H1 (cell line): Measurements from ENCODE around the gene MEGF11. TPM values are rescaled to one million over a fixed set of nuclear protein-coding genes. Genes with fewer than 3 reads are reported as not detected.

ENCODE experiments used
- CTCF ChIA-PET: fragments of 300-600 bp; sonication (Branson Sonifier 250); formaldehyde crosslinking; loops from one replicate; lab custom pipeline; 2021; ENCODE audit not compliant: partially characterized antibody; lab: Charles Lee
- POLR2A ChIA-PET: fragments of 300-600 bp; sonication (Branson Sonifier 250); formaldehyde crosslinking; loops from one replicate; lab custom pipeline; 2021; ENCODE audit warnings: inconsistent platforms; ENCODE audit not compliant: partially characterized antibody; lab: Charles Lee
- DNase-seq, 2 experiments: peaks; one replicate each; pipeline versions ENCODE4 v3.0.0 to v3.0.0-alpha.2; 2010 to 2022; ENCODE audit warnings: low spot score in 2 of 2, low read depth in 1 of 2, mixed read lengths in 1 of 2
- FAIRE-seq: peaks from 2 replicates; lab custom pipeline; 2011; peaks lifted over from hg19 to GRCh38; lab: Jason Lieb, UNC
- H2AFZ ChIP-seq: 2 replicates; pipeline ENCODE4 v1.8.1; 2012; ENCODE audit warnings: low read length, inconsistent platforms
- H2AK5ac ChIP-seq: 2 replicates; pipeline ENCODE4 v1.6.1; 2013; ENCODE audit warnings: low read depth, low read length
- H2BK120ac ChIP-seq: replicated peaks from 2 replicates; pipeline ENCODE3; 2013; ENCODE audit warnings: low read depth, low read length, inconsistent platforms
- H2BK12ac ChIP-seq: 2 replicates; pipeline ENCODE4 v1.6.1; 2013; ENCODE audit warnings: low read depth, low read length
- H2BK15ac ChIP-seq: 2 replicates; pipeline ENCODE4 v1.6.1; 2013; ENCODE audit warnings: low read length
- H2BK20ac ChIP-seq: 2 replicates; pipeline ENCODE4 v1.6.1; 2013; ENCODE audit warnings: low read length
- H2BK5ac ChIP-seq: 2 replicates; pipeline ENCODE4 v1.6.1; 2013; ENCODE audit warnings: low read depth, low read length
- H3K14ac ChIP-seq: 2 replicates; pipeline ENCODE4 v1.6.1; 2013; ENCODE audit warnings: inconsistent platforms; ENCODE audit not compliant: insufficient read length
- H3K18ac ChIP-seq: 2 replicates; pipeline ENCODE4 v1.6.1; 2013; ENCODE audit warnings: low read length; ENCODE audit errors: extremely low read depth
- H3K23ac ChIP-seq: 2 replicates; pipeline ENCODE4 v1.6.1; 2013; ENCODE audit warnings: inconsistent platforms; ENCODE audit not compliant: insufficient read length
- H3K23me2 ChIP-seq: 2 replicates; pipeline ENCODE4 v1.6.1; 2013; ENCODE audit warnings: low read depth, low read length
- H3K27ac ChIP-seq: 2 replicates; pipeline ENCODE4 v1.6.1; 2011; ENCODE audit warnings: low read depth, low read length, inconsistent platforms
- H3K27me3 ChIP-seq, 4 experiments: replicated peaks in 1 of 4; 1 replicate in 1 of 4; 2 replicates in 3 of 4; pipeline versions ENCODE4 v1.6.1 to v1.8.1; 2011 to 2013; ENCODE audit warnings: low read length in 3 of 4, mild to moderate bottlenecking in 3 of 4, inconsistent platforms in 2 of 4, mixed read lengths in 2 of 4, moderate library complexity in 1 of 4; ENCODE audit not compliant: control insufficient read depth in 3 of 4, insufficient read depth in 3 of 4; ENCODE audit errors: extremely low read depth in 1 of 4
- H3K36me3 ChIP-seq, 4 experiments: 2 replicates each; pipeline versions ENCODE4 v1.6.1 to v1.8.1; 2011 to 2013; ENCODE audit warnings: mild to moderate bottlenecking in 4 of 4, low read length in 3 of 4, moderate library complexity in 2 of 4, control low read depth in 1 of 4, inconsistent platforms in 1 of 4; ENCODE audit not compliant: insufficient read depth in 4 of 4, control insufficient read depth in 2 of 4
- H3K4ac ChIP-seq: replicated peaks from 2 replicates; pipeline ENCODE3; 2013; ENCODE audit warnings: low read length, low read depth, mixed read lengths, inconsistent platforms; ENCODE audit not compliant: insufficient read length
- H3K4me1 ChIP-seq, 4 experiments: replicated peaks in 1 of 4; 1 replicate in 1 of 4; 2 replicates in 3 of 4; pipeline versions ENCODE4 v1.6.1 to v1.8.1; 2011 to 2013; ENCODE audit warnings: low read length in 3 of 4, inconsistent platforms in 2 of 4, mixed read lengths in 1 of 4; ENCODE audit not compliant: insufficient read depth in 4 of 4, control insufficient read depth in 3 of 4
- H3K4me2 ChIP-seq, 2 experiments: 2 replicates each; pipeline versions ENCODE4 v1.6.1 to v1.8.1; 2011 to 2013; ENCODE audit warnings: low read depth in 2 of 2, low read length in 2 of 2, control low read depth in 1 of 2, inconsistent platforms in 1 of 2, mild to moderate bottlenecking in 1 of 2; ENCODE audit not compliant: insufficient read depth in 1 of 2
- H3K4me3 ChIP-seq, 4 experiments: fragments of 200-600, 300-600 bp in 1 of 4; sonication (generic), shearing (Covaris generic), sonication (Bioruptor Twin) in 1 of 4; 2 replicates each; pipeline versions ENCODE4 v1.5.1 to v1.8.1; 2011 to 2016; ENCODE audit warnings: low read length in 4 of 4, low read depth in 3 of 4, control low read depth in 2 of 4, inconsistent platforms in 2 of 4, mild to moderate bottlenecking in 2 of 4, mixed read lengths in 1 of 4, moderate library complexity in 1 of 4; ENCODE audit not compliant: insufficient read depth in 2 of 4; ENCODE audit errors: extremely low read depth in 1 of 4
- H3K56ac ChIP-seq: replicated peaks from 2 replicates; pipeline ENCODE3; 2013; ENCODE audit warnings: low read depth, mild to moderate bottlenecking, mixed read lengths, low read length, inconsistent platforms; ENCODE audit not compliant: insufficient read length
- H3K79me1 ChIP-seq: 2 replicates; pipeline ENCODE4 v1.6.1; 2013; ENCODE audit warnings: low read depth, low read length, control low read depth
- H3K79me2 ChIP-seq, 2 experiments: 2 replicates each; pipeline versions ENCODE4 v1.6.1 to v1.8.1; 2012 to 2013; ENCODE audit warnings: low read length in 2 of 2, mild to moderate bottlenecking in 2 of 2, inconsistent platforms in 1 of 2; ENCODE audit not compliant: insufficient read depth in 2 of 2, control insufficient read depth in 1 of 2
- H3K9ac ChIP-seq, 4 experiments: replicated peaks in 1 of 4; 1 replicate in 1 of 4; 2 replicates in 3 of 4; pipeline versions ENCODE4 v1.6.1 to v1.8.1; 2011 to 2013; ENCODE audit warnings: low read depth in 3 of 4, low read length in 3 of 4, control low read depth in 2 of 4, mild to moderate bottlenecking in 2 of 4, moderate library complexity in 2 of 4, inconsistent platforms in 1 of 4; ENCODE audit errors: extremely low read depth in 1 of 4
- H3K9me3 ChIP-seq, 2 experiments: 2 replicates each; pipeline versions ENCODE4 v1.6.1 to v1.8.1; 2012 to 2013; ENCODE audit warnings: mild to moderate bottlenecking in 2 of 2, moderate library complexity in 2 of 2, control low read depth in 1 of 2, inconsistent platforms in 1 of 2, low read depth in 1 of 2, low read length in 1 of 2, mixed read lengths in 1 of 2; ENCODE audit not compliant: insufficient read depth in 2 of 2
- H4K20me1 ChIP-seq, 2 experiments: replicated peaks in 1 of 2; 2 replicates each; pipeline versions ENCODE3 to v1.8.1; 2011 to 2013; ENCODE audit warnings: inconsistent platforms in 2 of 2, low read length in 2 of 2, mild to moderate bottlenecking in 1 of 2; ENCODE audit not compliant: insufficient read depth in 2 of 2, control insufficient read depth in 1 of 2
- H4K5ac ChIP-seq: 2 replicates; pipeline ENCODE4 v1.6.1; 2013; ENCODE audit warnings: low read length, low read depth, mixed read lengths, inconsistent platforms; ENCODE audit not compliant: insufficient read length
- H4K8ac ChIP-seq: 2 replicates; pipeline ENCODE4 v1.8.0; 2013; ENCODE audit warnings: mild to moderate bottlenecking, moderate library complexity, low read length, inconsistent platforms; ENCODE audit not compliant: insufficient read depth; ENCODE audit errors: extremely low read depth
- H4K91ac ChIP-seq: replicated peaks from 2 replicates; pipeline ENCODE3; 2013; ENCODE audit warnings: low read length, mixed read lengths, inconsistent platforms; ENCODE audit not compliant: insufficient read length
- GTF2F1 ChIP-seq: IDR thresholded peaks from 2 replicates; pipeline ENCODE4 v1.6.1; 2012; ENCODE audit warnings: low read depth, low read length, improper control_type of control experiment, borderline replicate concordance
- KDM5A ChIP-seq: fragments of 200-600 bp; IDR thresholded peaks from 2 replicates; pipeline ENCODE4 v1.7.1; 2012; ENCODE audit warnings: mild to moderate bottlenecking, low read length, inconsistent platforms, mixed read lengths
- PHF8 ChIP-seq: fragments of 200-600 bp; sonication (generic); conservative IDR thresholded peaks from 2 replicates; pipeline ENCODE4 v1.7.1; 2012; ENCODE audit warnings: low read depth, mild to moderate bottlenecking, inconsistent platforms, low read length, moderate library complexity
- RAD21 ChIP-seq, 2 experiments: IDR thresholded peaks in 1 of 2; conservative IDR thresholded peaks in 1 of 2; 2 replicates each; pipeline ENCODE4 v1.6.1; 2011; ENCODE audit warnings: low read depth in 2 of 2, low read length in 2 of 2, improper control_type of control experiment in 1 of 2, inconsistent platforms in 1 of 2, mild to moderate bottlenecking in 1 of 2, moderate library complexity in 1 of 2
- SAP30 ChIP-seq: fragments of 300-600 bp; sonication (generic); IDR thresholded peaks from 2 replicates; pipeline ENCODE4 v1.7.1; 2012; ENCODE audit warnings: low read length, moderate library complexity, mild to moderate bottlenecking, inconsistent platforms; ENCODE audit not compliant: insufficient read depth, insufficient replicate concordance
- SP2 ChIP-seq: IDR thresholded peaks from 2 replicates; pipeline ENCODE4 v1.6.1; 2012; ENCODE audit warnings: mild to moderate bottlenecking, low read length, inconsistent platforms
- WGBS, 2 experiments: shearing (Covaris generic) in 1 of 2; methylation state at CpG; one replicate each; pipeline versions ENCODE4 v1.1.6 to v1.1.7; 2013 to 2015; ENCODE audit warnings: low lambda C conversion rate in 2 of 2, mixed read lengths in 2 of 2, inconsistent platforms in 1 of 2, low coverage in 1 of 2, missing lambda C conversion rate in 1 of 2; ENCODE audit not compliant: insufficient replicate concordance in 2 of 2, insufficient coverage in 1 of 2, insufficient read length in 1 of 2; ENCODE audit errors: extremely low coverage in 1 of 2, missing lambda C conversion rate in 1 of 2; 5-methylcytosine and 5-hydroxymethylcytosine counted together
- polyA plus RNA-seq, 7 experiments: library from polyadenylated mRNA; depleted of rRNA in 3 of 7; stranded (reverse) in 5 of 7; unstranded in 2 of 7; fragments of >200 nt in 5 of 7; fragments of 200-250 nt in 2 of 7; gene quantifications; 1 replicate in 5 of 7; 2 replicates in 1 of 7; 4 replicates in 1 of 7; pipeline versions ENCODE4 v1.2.1 to v1.2.3, GENCODE V29; 2011 to 2013; ENCODE audit warnings: missing spikeins in 2 of 7, mixed read lengths in 2 of 7
- total RNA-seq: library from RNA; stranded (reverse); fragmentation: NEBNext Ultra II Directional; extraction: Animal tissue kit (Norgen Biotek cat#: 25700); gene quantifications from 2 replicates; pipeline ENCODE4 v1.2.1, GENCODE V29; 2021
- TF ChIP-seq, protein P1 (sequence below), 3 experiments: IDR thresholded peaks; 1 replicate in 2 of 3; 2 replicates in 1 of 3; pipeline versions ENCODE4 v1.5.1 to v1.6.1; 2011; ENCODE audit warnings: low read length in 3 of 3, mild to moderate bottlenecking in 3 of 3, inconsistent platforms in 2 of 3, low read depth in 1 of 3, moderate library complexity in 1 of 3; ENCODE audit not compliant: insufficient read depth in 1 of 3; ENCODE audit errors: control extremely low read depth in 1 of 3

MEGF11 gene
- total and polyA plus RNA-seq, 2 of the 8 experiments (the other 6 are each of a cell fraction or from before 2014, with no cell fraction given) = 4.4 to 4.8 TPM

- Histone ChIP-seq H3K56ac (no peak overlapping the region), H3K23ac (no peak overlapping the region), H2AFZ (no peak overlapping the region), H4K20me1 (no peaks in the 10 kb centered on the region), H2BK20ac (no peak overlapping the region), H3K79me2 (no peaks in the 10 kb centered on the region), H2AK5ac (no peak overlapping the region), H3K18ac (no peak overlapping the region), H4K8ac (no peak overlapping the region), H3K9ac (no peak overlapping the region), H3K27me3 (no peaks in the 10 kb centered on the region), H3K14ac (no peak overlapping the region), H2BK12ac (no peak overlapping the region), H3K36me3 (no peaks in the 10 kb centered on the region), H3K4me3 (no peak overlapping the region), H3K23me2 (no peaks in the 10 kb centered on the region), H3K9me3 (peaks cover 5 to 6% of the 10 kb centered on the region in 2 experiments), H3K27ac (no peak overlapping the region), H2BK120ac (no peak overlapping the region), H3K79me1 (no peaks in the 10 kb centered on the region), H3K4ac (no peak overlapping the region), H4K91ac (no peak overlapping the region), H3K4me1 (peaks cover 0 to 3% (median 1%) of the 10 kb centered on the region in 4 experiments; a peak in 3 of 7 replicates), H4K5ac (no peak overlapping the region), H2BK5ac (no peak overlapping the region), H3K4me2 (no peak overlapping the region), H2BK15ac (no peak overlapping the region)
- FAIRE-seq = no peak
- peak in 1 of 2 experiments; percentile 79 for DNase-seq
- POLR2A ChIA-PET = no interaction called here
- WGBS, 2 experiments = 72% methylated on average over 6 of the region's 6 CpGs; no CpG with 5 or more reads in 1 of the 2 experiments
- CTCF ChIA-PET = interaction anchor here (0.6 to 3.3 kb wide), 36 partner anchors 9 to 169 kb away, joined by 3 to 27 read pairs (median 4); no protein-coding TSS in a partner anchor
- TF ChIP-seq RAD21 (IDR thresholded peaks at IDR 0.05 in 1 of 2, conservative IDR thresholded peaks at IDR 0.05 in 1 of 2; ENCODE audit: low read depth in 2 of 2, low read length in 2 of 2) (peak; percentile 37 to 56), SAP30 (no peak), KDM5A (no peak), GTF2F1 (no peak), SP2 (no peak), PHF8 (no peak)
- TF ChIP-seq, protein P1, sequence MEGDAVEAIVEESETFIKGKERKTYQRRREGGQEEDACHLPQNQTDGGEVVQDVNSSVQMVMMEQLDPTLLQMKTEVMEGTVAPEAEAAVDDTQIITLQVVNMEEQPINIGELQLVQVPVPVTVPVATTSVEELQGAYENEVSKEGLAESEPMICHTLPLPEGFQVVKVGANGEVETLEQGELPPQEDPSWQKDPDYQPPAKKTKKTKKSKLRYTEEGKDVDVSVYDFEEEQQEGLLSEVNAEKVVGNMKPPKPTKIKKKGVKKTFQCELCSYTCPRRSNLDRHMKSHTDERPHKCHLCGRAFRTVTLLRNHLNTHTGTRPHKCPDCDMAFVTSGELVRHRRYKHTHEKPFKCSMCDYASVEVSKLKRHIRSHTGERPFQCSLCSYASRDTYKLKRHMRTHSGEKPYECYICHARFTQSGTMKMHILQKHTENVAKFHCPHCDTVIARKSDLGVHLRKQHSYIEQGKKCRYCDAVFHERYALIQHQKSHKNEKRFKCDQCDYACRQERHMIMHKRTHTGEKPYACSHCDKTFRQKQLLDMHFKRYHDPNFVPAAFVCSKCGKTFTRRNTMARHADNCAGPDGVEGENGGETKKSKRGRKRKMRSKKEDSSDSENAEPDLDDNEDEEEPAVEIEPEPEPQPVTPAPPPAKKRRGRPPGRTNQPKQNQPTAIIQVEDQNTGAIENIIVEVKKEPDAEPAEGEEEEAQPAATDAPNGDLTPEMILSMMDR (IDR thresholded peaks at IDR 0.05; ENCODE audit: control extremely low read depth in 1 of 3, insufficient read depth in 1 of 3, low read depth in 1 of 3, low read length in 3 of 3) = peak; percentile 15 to 66 (median 56)
These were observed 168.4 kb downstream of the MEGF11 start for GRCh38 chr15:66085128-66085527.
